ENCODE results near the gene ARMC7. TPM values are rescaled to one million over a fixed set of nuclear protein-coding genes. Genes with fewer than 3 reads are reported as not detected.
A peak's percentile ranks its signal among the peaks of the same experiment; 100 is the strongest.

Gene ARMC7
- total RNA-seq, 1 experiment from 2014 or later: 26.0 TPM

DNA sequence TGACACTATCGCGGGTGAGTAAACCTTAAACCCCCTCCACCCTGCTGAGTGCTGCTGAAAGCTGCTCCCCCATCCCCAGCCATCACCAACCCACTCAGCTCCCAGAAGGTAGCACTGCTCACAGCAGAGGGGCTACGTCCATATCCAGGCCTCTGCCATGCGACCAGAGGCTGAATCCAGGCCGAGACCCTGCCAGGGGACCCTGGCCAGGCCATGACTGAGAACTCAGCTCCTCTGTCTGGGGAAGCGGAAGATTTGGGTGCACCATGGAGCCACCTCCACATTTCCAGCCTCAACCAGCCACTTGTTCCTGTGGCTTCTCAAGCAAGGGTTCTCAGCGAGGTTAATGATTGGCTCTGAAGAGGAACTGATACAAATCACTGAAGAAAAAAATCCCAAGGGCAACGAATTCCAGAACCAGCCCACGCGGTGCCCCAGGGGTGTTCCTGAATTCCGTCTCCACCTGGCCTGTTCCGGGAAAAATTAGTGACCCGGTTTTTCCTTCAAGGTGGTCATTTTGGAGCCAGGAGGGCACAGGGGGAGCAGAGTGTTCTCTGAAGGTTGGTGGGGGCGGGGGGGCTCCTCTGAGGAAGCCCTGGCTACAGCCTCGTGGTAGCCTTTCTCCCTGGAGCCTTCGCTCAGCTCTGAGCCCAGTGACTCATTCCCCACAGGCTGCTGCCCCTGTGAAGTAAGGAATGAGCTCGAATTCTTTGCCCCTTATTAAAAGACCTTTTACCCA is 31.3 kb upstream of the ARMC7 start:
- Mint-ChIP-seq H3K4me1 (ENCODE audit: low read depth, unreplicated experiment) (peaks cover 25% of the 10 kb centered on the region), H3K36me3 (ENCODE audit: insufficient read depth, unreplicated experiment) (peaks cover 11% of the 10 kb centered on the region), H3K9me3 (ENCODE audit: unreplicated experiment) (no peaks in the 10 kb centered on the region), H3K4me3 (ENCODE audit: unreplicated experiment) (peak overlapping the region; percentile 95), H3K27me3 (ENCODE audit: insufficient read depth, unreplicated experiment) (no peaks in the 10 kb centered on the region), H3K27ac (ENCODE audit: unreplicated experiment) (peak overlapping the region; percentile 93)
- Histone ChIP-seq H3K4me3 (ENCODE audit: low read depth, low read length) (peak overlapping the region; percentile 54), H3K9me3 (no peaks in the 10 kb centered on the region), H3K36me3 (ENCODE audit: control insufficient read depth, insufficient read depth, low read length) (no peaks in the 10 kb centered on the region), H3K27me3 (replicated peaks; ENCODE audit: control insufficient read depth, insufficient read depth, low read length) (no peaks in the 10 kb centered on the region), H3K4me1 (peaks cover 32% of the 10 kb centered on the region)
- DNase-seq: peak; percentile 60 to 70
- CTCF ChIA-PET: interaction anchor here (0.5 to 1.7 kb wide), 7 partner anchors 10 to 35 kb away, joined by 3 to 8 read pairs (median 3); partner anchors contain the start of gene SLC16A5
- POLR2A ChIA-PET: interaction anchor here (0.6 to 1.7 kb wide), 7 partner anchors 9 to 76 kb away, joined by 3 to 35 read pairs (median 5); partner anchors contain the start of genes ARMC7, JPT1 and SLC16A5
- TF ChIP-seq, protein P1, sequence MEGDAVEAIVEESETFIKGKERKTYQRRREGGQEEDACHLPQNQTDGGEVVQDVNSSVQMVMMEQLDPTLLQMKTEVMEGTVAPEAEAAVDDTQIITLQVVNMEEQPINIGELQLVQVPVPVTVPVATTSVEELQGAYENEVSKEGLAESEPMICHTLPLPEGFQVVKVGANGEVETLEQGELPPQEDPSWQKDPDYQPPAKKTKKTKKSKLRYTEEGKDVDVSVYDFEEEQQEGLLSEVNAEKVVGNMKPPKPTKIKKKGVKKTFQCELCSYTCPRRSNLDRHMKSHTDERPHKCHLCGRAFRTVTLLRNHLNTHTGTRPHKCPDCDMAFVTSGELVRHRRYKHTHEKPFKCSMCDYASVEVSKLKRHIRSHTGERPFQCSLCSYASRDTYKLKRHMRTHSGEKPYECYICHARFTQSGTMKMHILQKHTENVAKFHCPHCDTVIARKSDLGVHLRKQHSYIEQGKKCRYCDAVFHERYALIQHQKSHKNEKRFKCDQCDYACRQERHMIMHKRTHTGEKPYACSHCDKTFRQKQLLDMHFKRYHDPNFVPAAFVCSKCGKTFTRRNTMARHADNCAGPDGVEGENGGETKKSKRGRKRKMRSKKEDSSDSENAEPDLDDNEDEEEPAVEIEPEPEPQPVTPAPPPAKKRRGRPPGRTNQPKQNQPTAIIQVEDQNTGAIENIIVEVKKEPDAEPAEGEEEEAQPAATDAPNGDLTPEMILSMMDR (IDR thresholded peaks at IDR 0.05; ENCODE audit: insufficient read depth in 1 of 2, low read depth in 1 of 2, low read length in 1 of 2, severe bottlenecking in 1 of 2, unreplicated experiment in 1 of 2): no peak
- intact Hi-C loops (cut with micrococcal nuclease; ENCODE audit: unreplicated experiment): loop anchor here (2.0 kb wide), 1 partner anchor 14 kb away; no protein-coding TSS in a partner anchor
- no TSS peak for BruUV-seq (replicated peaks)

DNA sequence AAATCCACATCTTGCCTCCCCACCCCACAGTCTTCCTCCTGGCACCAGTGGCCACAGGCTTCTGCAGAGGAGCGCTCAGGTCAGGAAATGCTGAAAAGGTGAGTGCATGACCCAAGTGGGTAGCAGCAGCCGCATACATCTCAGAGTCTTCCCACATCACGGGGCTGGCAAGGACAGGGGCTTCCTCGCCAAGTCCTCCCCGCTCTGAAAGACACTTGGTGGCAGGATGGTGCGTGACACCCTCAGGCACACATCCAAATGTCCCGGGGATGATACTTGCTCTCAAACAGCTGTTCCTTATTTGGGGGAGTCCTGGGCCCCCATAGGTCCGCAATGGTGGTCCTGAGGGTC is 30.8 kb upstream of the ARMC7 start:
- H3K9me3 ChIP-seq: no peaks in the 10 kb centered on the region
- peaks cover 32% of the 10 kb centered on the region for H3K4me1 ChIP-seq
- H3K4me3 ChIP-seq (ENCODE audit: low read depth, low read length): no peak overlapping the region; the same call in 1 of the 2 replicates
- H3K27me3 Mint-ChIP-seq (ENCODE audit: insufficient read depth, unreplicated experiment): no peaks in the 10 kb centered on the region
- H3K36me3 ChIP-seq (ENCODE audit: control insufficient read depth, insufficient read depth, low read length): no peaks in the 10 kb centered on the region
- H3K4me3 Mint-ChIP-seq (ENCODE audit: unreplicated experiment): peak overlapping the region; percentile 95
- peak overlapping the region; percentile 93 for H3K27ac Mint-ChIP-seq (ENCODE audit: unreplicated experiment)
- TF ChIP-seq, protein P1 (IDR thresholded peaks at IDR 0.05; ENCODE audit: insufficient read depth in 1 of 2, low read depth in 1 of 2, low read length in 1 of 2, severe bottlenecking in 1 of 2, unreplicated experiment in 1 of 2): no peak
- CTCF ChIA-PET: interaction anchor here (0.5 to 1.7 kb wide), 5 partner anchors 9 to 35 kb away, joined by 3 to 6 read pairs (median 3); partner anchors contain the start of gene SLC16A5
- H3K36me3 Mint-ChIP-seq (ENCODE audit: insufficient read depth, unreplicated experiment): peaks cover 11% of the 10 kb centered on the region
- POLR2A ChIA-PET: interaction anchor here (0.6 to 1.7 kb wide), 6 partner anchors 9 to 76 kb away, joined by 3 to 35 read pairs (median 5); partner anchors contain the start of genes ARMC7, JPT1 and SLC16A5
- peaks cover 27% of the 10 kb centered on the region for H3K4me1 Mint-ChIP-seq (ENCODE audit: low read depth, unreplicated experiment)
- H3K27me3 ChIP-seq (replicated peaks; ENCODE audit: control insufficient read depth, insufficient read depth, low read length): no peaks in the 10 kb centered on the region
- DNase-seq: peak in 1 of 2 experiments; percentile 29
- H3K9me3 Mint-ChIP-seq (ENCODE audit: unreplicated experiment): no peaks in the 10 kb centered on the region
- intact Hi-C loops (cut with micrococcal nuclease; ENCODE audit: unreplicated experiment): loop anchor here (2.0 kb wide), 1 partner anchor 14 kb away; no protein-coding TSS in a partner anchor
- TSS peak; percentile 64 for BruUV-seq (replicated peaks)

DNA sequence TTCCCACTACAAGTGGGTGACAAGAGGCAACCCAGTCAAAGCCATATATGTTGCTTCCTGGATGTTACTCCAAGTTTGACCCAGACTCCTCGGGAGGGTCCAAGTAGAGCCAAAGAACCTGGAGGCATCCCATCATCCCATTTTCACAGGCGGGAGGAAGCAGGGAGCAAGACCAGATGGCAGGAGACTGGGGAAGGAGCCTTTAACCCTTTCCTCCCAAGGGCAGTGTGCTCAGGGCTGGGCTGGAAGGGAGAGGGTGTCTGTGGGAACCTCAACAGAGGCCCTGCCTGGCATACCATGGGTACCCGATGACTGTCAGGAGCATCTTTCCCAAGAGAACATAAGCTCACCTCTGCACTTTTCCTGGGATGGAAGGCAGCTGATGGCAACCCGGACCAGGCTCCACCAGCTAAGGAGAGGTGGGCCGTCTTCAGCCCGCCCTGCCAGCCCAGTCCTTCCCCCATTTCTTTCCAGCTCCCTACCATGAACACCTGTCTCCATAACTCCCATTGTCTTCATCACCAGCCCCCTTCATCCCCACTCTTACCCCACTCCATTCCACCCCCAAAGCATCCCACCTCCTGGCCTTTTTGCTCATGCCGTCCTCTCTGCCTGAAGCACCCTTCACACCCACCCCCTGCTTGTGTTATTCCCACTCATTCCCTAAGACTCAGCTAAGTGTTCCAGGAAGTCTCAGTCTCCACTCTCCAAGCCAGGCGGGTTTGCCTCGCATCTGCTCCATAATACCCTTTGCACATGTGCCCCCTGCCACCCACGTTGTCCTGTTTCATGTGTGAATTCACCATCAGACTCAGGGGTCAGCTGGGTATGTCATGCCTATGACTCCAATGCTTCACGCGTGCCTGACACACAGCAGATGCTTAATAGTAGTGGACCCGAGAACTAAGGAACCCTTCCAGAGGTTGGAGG is 27.9 kb upstream of the ARMC7 start:
- TF ChIP-seq, protein P1 (IDR thresholded peaks at IDR 0.05; ENCODE audit: insufficient read depth in 1 of 2, low read depth in 1 of 2, low read length in 1 of 2, severe bottlenecking in 1 of 2, unreplicated experiment in 1 of 2): no peak
- no peaks in the 10 kb centered on the region for H3K27me3 ChIP-seq (replicated peaks; ENCODE audit: control insufficient read depth, insufficient read depth, low read length)
- no TSS peak for BruUV-seq (replicated peaks)
- no peaks in the 10 kb centered on the region for H3K27me3 Mint-ChIP-seq (ENCODE audit: insufficient read depth, unreplicated experiment)
- H3K4me3 ChIP-seq (ENCODE audit: low read depth, low read length): no peak overlapping the region
- no peaks in the 10 kb centered on the region for H3K36me3 ChIP-seq (ENCODE audit: control insufficient read depth, insufficient read depth, low read length)
- H3K4me1 ChIP-seq: peaks cover 42% of the 10 kb centered on the region
- ChIA-PET POLR2A (interaction anchor here (0.6 kb wide), 1 partner anchor 35 kb away, joined by 6 read pairs; the partner anchor contains the start of gene KCTD2), CTCF (interaction anchor here (0.7 kb wide), 1 partner anchor 27 kb away, joined by 3 read pairs; no protein-coding TSS in a partner anchor)
- H3K4me1 Mint-ChIP-seq (ENCODE audit: low read depth, unreplicated experiment): peaks cover 40% of the 10 kb centered on the region
- peaks cover 16% of the 10 kb centered on the region for H3K36me3 Mint-ChIP-seq (ENCODE audit: insufficient read depth, unreplicated experiment)
- intact Hi-C loops (cut with micrococcal nuclease; ENCODE audit: unreplicated experiment): no loop called here
- no peak overlapping the region for H3K4me3 Mint-ChIP-seq (ENCODE audit: unreplicated experiment)
- H3K27ac Mint-ChIP-seq (ENCODE audit: unreplicated experiment): no peak overlapping the region
- no peaks in the 10 kb centered on the region for H3K9me3 ChIP-seq
- no peaks in the 10 kb centered on the region for H3K9me3 Mint-ChIP-seq (ENCODE audit: unreplicated experiment)
- no peak for DNase-seq
